ENCODE results near the gene NTSR2. TPM values are rescaled to one million over a fixed set of nuclear protein-coding genes. Genes with fewer than 3 reads are reported as not detected.

NTSR2 gene
- total RNA-seq, 2 experiments from 2014 or later: not detected

DNA sequence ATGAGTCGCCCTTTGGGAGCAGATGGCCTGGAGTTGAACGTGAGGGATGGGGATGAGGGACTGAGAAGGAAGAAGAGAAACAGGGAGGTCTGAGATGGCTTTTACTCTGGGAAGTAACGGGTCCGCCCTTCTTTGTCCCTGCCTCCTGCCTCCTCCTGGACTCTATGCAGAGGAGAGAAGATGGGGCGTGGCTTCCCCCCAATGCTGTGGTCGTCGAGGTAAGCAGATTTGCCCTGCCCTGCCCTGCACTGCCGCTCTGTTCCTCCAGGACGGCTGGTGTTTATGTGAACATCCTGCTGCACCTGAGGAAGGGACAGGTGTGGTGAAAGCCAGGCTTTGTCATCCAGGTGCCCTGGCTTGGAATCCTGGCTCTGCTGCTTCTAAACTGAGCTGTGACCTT, 13.5 kb upstream of the NTSR2 start:
- H3K36me3 ChIP-seq (ENCODE audit: insufficient read depth, low read length): no peaks in the 10 kb centered on the region
- no peak overlapping the region for H2AFZ ChIP-seq (ENCODE audit: low read length)
- no TSS peak for BruUV-seq (replicated peaks)
- H3K4me1 ChIP-seq (ENCODE audit: insufficient read depth, low read length, poor library complexity, severe bottlenecking): peaks cover 5% of the 10 kb centered on the region
- no peaks in the 10 kb centered on the region for H4K20me1 ChIP-seq (ENCODE audit: insufficient read depth, low read length)
- ChIA-PET POLR2A (no interaction called here), CTCF (ENCODE audit: unreplicated experiment) (no interaction called here)
- no peak overlapping the region for H3K4me2 ChIP-seq (ENCODE audit: low read length)
- H3K9me3 ChIP-seq (ENCODE audit: low read length): no peaks in the 10 kb centered on the region
- H3K79me2 ChIP-seq (ENCODE audit: insufficient read depth, low read depth, low read length): no peaks in the 10 kb centered on the region
- intact Hi-C loops (cut with micrococcal nuclease; ENCODE audit: unreplicated experiment): loop anchor here (2.0 to 5.0 kb wide), 2 partner anchors 207 to 551 kb away; a partner anchor contains a TSS
- no peak for DNase-seq (ENCODE audit: low spot score)
- H3K4me3 ChIP-seq (ENCODE audit: low read depth, low read length, poor library complexity, severe bottlenecking): no peak overlapping the region
- H3K27ac ChIP-seq (ENCODE audit: low read depth, low read length, poor library complexity, severe bottlenecking): no peak overlapping the region
- TF ChIP-seq EZH2phosphoT487 (IDR thresholded peaks at IDR 0.05; ENCODE audit: borderline replicate concordance, low read depth, low read length): no peak
- TF ChIP-seq, protein P1, sequence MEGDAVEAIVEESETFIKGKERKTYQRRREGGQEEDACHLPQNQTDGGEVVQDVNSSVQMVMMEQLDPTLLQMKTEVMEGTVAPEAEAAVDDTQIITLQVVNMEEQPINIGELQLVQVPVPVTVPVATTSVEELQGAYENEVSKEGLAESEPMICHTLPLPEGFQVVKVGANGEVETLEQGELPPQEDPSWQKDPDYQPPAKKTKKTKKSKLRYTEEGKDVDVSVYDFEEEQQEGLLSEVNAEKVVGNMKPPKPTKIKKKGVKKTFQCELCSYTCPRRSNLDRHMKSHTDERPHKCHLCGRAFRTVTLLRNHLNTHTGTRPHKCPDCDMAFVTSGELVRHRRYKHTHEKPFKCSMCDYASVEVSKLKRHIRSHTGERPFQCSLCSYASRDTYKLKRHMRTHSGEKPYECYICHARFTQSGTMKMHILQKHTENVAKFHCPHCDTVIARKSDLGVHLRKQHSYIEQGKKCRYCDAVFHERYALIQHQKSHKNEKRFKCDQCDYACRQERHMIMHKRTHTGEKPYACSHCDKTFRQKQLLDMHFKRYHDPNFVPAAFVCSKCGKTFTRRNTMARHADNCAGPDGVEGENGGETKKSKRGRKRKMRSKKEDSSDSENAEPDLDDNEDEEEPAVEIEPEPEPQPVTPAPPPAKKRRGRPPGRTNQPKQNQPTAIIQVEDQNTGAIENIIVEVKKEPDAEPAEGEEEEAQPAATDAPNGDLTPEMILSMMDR (conservative IDR thresholded peaks at IDR 0.05; ENCODE audit: low read length): no peak
- no peaks in the 10 kb centered on the region for H3K9me2 ChIP-seq (ENCODE audit: insufficient read depth, low read length)

DNA sequence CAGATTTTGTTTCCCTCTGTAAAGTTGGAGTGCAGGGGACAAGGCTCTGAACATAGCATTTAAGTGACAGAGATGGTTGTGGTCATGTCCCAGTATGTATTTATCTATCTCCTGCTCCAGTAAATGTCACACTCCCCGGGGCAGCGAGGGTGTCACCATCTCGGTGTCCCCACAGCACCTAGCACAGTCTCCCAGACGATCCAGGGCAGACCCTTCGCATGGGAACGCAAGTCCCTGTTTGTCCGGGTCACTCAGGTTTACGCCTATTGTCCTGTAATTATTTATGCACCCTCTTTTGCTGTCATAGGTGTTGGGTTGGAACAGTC, 12.6 kb upstream of the NTSR2 start:
- TF ChIP-seq, protein P1 (conservative IDR thresholded peaks at IDR 0.05; ENCODE audit: low read length): no peak
- TF ChIP-seq EZH2phosphoT487 (IDR thresholded peaks at IDR 0.05; ENCODE audit: borderline replicate concordance, low read depth, low read length): no peak
- no TSS peak for BruUV-seq (replicated peaks)
- no peaks in the 10 kb centered on the region for H3K9me3 ChIP-seq (ENCODE audit: low read length)
- H3K36me3 ChIP-seq (ENCODE audit: insufficient read depth, low read length): no peaks in the 10 kb centered on the region
- no peak for DNase-seq (ENCODE audit: low spot score)
- no peak overlapping the region for H2AFZ ChIP-seq (ENCODE audit: low read length)
- no peak overlapping the region for H3K4me2 ChIP-seq (ENCODE audit: low read length)
- ChIA-PET POLR2A (no interaction called here), CTCF (ENCODE audit: unreplicated experiment) (no interaction called here)
- no peaks in the 10 kb centered on the region for H3K4me1 ChIP-seq (ENCODE audit: insufficient read depth, low read length, poor library complexity, severe bottlenecking)
- H3K9me2 ChIP-seq (ENCODE audit: insufficient read depth, low read length): no peaks in the 10 kb centered on the region
- intact Hi-C loops (cut with micrococcal nuclease; ENCODE audit: unreplicated experiment): loop anchor here (2.0 to 5.0 kb wide), 2 partner anchors 206 to 550 kb away; a partner anchor contains a TSS
- no peak overlapping the region for H3K4me3 ChIP-seq (ENCODE audit: low read depth, low read length, poor library complexity, severe bottlenecking)
- H3K27ac ChIP-seq (ENCODE audit: low read depth, low read length, poor library complexity, severe bottlenecking): no peak overlapping the region
- no peaks in the 10 kb centered on the region for H4K20me1 ChIP-seq (ENCODE audit: insufficient read depth, low read length)
- no peaks in the 10 kb centered on the region for H3K79me2 ChIP-seq (ENCODE audit: insufficient read depth, low read depth, low read length)

DNA sequence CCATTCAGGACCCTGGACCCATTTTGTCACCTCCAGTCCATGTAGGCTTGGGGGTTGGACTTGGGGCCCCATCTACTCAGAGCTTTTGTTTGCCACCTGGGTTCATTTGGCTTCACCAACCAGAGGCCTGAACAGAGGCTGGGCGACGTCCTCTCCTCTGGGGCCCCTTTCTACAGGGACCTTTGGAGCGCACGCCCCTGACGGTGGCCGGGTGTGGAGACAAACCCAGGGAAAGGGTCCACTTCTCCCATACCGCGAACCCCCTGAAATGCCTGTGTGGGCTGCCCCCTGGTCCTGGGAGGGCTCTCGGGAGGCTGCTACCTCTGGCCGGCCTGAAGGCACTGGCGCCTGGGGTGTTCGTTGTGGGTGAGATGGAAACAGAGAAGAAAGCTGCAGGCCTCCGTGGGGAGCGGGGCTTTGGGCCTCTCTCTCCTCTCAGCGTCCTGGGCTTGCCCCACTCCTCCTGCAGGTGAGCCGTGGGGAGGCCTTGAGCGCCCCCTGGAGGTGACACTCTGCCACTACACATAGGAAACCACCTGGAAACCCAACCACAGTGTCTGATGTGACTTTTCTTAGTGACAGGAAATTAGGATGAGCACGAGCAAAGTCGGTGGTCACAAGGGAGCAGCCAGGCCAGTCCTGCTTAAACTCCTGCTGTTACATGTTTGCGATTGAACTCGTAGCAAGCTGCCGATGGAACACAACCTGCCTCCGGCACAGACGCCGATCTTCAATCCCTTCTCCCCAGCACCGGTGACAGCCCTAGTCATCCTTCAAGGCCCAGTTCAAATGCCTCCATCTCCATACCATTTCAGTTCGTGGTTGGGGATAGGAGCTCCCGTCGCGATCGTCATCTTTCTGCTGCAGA, 12.0 kb upstream of the NTSR2 start:
- Histone ChIP-seq H3K4me3 (ENCODE audit: low read depth, low read length, poor library complexity, severe bottlenecking) (no peak overlapping the region), H3K9me3 (ENCODE audit: low read length) (no peaks in the 10 kb centered on the region), H3K4me1 (ENCODE audit: insufficient read depth, low read length, poor library complexity, severe bottlenecking) (no peaks in the 10 kb centered on the region), H3K36me3 (ENCODE audit: insufficient read depth, low read length) (no peaks in the 10 kb centered on the region), H3K9me2 (ENCODE audit: insufficient read depth, low read length) (no peaks in the 10 kb centered on the region), H4K20me1 (ENCODE audit: insufficient read depth, low read length) (no peaks in the 10 kb centered on the region), H3K27ac (ENCODE audit: low read depth, low read length, poor library complexity, severe bottlenecking) (no peak overlapping the region), H3K79me2 (ENCODE audit: insufficient read depth, low read depth, low read length) (no peaks in the 10 kb centered on the region), H3K4me2 (ENCODE audit: low read length) (peak overlapping the region; percentile 15; the same call in 1 of the 2 replicates), H2AFZ (ENCODE audit: low read length) (no peak overlapping the region)
- peak; percentile 38 for DNase-seq (ENCODE audit: low spot score)
- POLR2A ChIA-PET: no interaction called here
- intact Hi-C loops (cut with micrococcal nuclease; ENCODE audit: unreplicated experiment): loop anchor here (2.0 to 5.0 kb wide), 2 partner anchors 205 to 550 kb away; a partner anchor contains a TSS
- TF ChIP-seq EZH2phosphoT487 (IDR thresholded peaks at IDR 0.05; ENCODE audit: borderline replicate concordance, low read depth, low read length): no peak
- TF ChIP-seq, protein P1 (conservative IDR thresholded peaks at IDR 0.05; ENCODE audit: low read length): peak; percentile 94
- no TSS peak for BruUV-seq (replicated peaks)
- CTCF ChIA-PET (ENCODE audit: unreplicated experiment): no interaction called here

Data from OCI-LY7 (cell line).